Measurements from ENCODE around the gene ST6GALNAC2.

ST6GALNAC2 gene

DNA sequence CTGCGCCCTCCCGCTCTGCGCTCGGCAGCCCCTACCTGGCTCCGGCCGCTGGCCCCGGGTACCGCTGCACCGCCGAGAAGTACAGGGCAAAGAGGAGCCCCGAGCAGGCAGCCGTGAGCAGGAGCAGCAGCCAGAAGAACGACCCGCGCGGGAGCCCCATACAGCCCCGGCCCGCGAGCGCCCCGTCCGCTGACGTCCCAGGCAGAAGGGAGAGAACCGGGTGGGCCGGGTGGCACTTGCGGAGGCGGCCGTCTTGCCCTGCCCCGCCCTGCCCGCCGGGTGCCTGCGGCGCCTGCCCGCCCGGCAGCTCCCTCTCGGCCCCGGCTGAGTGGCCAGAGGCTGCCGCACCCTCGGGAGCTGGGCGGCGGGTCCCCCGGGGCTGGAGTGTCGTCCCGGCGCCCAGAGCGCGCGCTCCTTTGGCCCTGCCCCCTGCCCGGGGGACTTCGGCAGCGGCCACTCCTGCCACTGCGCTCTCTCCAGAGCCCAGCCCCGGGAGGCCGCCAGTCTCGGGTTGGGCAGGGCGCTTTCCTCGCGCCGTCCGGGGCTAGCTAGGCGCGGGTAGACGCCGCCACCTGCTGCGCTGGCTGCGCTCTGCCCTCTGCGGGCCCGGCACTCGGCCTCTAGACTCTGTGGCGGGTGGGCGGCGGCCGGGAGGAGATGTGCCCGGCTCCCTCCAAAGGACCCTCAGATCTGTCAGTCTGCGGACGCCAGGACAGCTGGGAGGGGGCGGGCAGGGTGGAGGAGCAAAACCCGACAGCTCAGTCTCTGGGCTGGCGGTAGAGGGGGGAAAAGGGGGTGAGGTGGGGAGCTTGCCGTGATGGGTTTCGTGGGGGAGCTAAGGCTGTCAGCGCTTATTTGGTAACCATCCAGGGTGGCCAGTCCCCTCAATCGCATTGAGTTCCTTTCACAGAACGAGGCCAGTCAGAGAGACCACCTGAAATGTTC, at the start of gene ST6GALNAC2:
Gene ST6GALNAC2 (minus strand): TSS at position 212 of the 945 bp plus-strand sequence. CDS start 52 bp downstream, at position 160.
- H3K4me3 ChIP-seq (ENCODE audit: low read depth, low read length) = peak within 1 kb of the TSS; percentile 35
- DNase-seq (ENCODE audit: low read depth) = no peak

DNA sequence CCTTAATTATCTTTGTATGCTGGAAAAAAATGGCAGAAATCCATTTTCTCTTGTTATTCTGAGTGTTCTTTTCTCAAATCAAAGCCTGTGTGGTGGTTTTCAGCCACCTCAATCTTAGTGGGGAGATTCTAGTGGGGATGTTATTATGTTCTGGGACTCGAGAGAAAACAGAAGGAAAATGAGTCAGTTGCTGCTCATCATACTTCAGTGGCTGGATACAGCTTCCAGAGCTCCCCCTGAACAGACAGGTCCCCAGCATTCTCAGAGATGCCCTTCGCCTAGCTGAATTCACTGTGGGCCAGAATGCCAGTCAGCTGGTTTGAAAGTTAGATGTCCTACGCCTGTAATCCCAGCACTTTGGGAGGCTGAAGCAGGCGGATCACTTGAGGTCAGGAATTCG, 49.4 kb upstream of the ST6GALNAC2 start:
- H3K4me3 ChIP-seq (ENCODE audit: low read depth, low read length) = no peak overlapping the region
- no peak for DNase-seq (ENCODE audit: low read depth)
- no peak for TF ChIP-seq CTCF (IDR thresholded peaks at IDR 0.05; ENCODE audit: control insufficient read depth, extremely low read depth, insufficient read depth)

More for the DNA sequence above, at the start of gene ST6GALNAC2:
- peak; percentile 55 for TF ChIP-seq CTCF (IDR thresholded peaks at IDR 0.05; ENCODE audit: control insufficient read depth, extremely low read depth, insufficient read depth)

DNA sequence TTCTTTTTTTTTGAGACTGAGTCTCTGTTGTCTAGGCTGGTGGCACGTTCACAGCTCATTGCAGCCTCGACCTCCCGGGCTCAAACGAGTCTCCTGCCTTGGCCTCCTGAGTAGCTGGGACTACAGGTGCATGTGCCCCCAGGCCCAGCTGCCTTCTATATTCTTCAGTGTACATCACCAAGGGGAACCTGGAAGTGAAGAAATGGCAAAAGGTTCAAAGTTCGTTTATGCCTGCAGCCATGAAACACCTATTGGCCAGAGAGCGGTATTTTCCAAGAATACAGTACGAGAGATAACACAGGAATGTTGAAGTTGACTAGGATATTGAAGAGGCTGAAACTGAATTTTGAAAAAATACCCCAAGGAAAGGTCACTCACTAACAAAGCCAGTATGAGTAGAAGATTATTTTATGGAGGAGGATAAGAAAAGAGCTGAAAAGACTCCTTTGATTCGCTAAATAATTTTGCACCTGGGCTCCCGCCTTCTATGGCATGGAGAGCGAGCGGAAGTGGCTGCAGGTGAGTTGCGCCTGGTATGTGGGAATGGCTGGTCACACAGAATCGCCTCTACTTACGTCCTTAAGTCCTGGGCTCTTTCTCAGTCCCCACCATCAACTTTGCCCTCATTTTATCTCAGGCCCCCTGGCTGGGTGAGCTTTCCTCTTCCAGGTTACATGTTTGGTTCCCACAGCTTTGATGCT, 48.1 kb upstream of the ST6GALNAC2 start:
- no peak for TF ChIP-seq CTCF (IDR thresholded peaks at IDR 0.05; ENCODE audit: control insufficient read depth, extremely low read depth, insufficient read depth)
- DNase-seq (ENCODE audit: low read depth) = no peak
- no peak overlapping the region for H3K4me3 ChIP-seq (ENCODE audit: low read depth, low read length)

DNA sequence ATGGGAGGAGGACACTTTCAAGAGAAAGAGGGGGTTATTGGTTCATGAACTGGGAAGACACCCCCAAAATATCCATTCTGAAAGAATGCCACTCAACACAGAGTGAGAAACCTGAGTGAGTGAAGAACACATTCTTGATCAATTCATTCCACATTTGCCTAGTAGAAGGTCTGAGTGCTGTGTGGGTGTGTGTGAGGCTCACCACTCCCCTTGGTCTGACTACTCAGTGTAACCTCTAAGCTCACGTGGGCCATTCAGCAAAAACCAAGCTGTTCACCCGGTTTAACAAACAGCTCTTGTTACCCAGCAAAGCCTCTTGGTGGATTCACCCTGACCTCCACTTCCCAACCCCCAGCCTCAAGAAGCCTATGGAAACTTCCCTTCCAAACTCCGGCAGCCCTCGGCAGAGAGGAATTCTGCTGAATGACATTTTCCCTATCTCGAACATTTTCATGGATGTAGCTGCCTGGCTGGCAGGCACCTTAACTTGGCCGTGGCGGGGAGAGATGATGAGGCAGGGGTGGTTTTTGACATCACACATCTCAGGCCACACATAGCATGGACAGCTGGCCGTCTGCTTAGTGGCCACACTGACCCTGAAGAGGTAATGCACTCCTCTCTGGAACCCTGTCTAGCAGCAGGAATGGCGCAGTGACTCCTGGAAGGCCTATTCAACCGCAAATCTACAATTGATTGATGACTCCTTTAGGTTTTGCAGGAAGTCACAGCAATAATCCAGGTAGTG, 46.3 kb upstream of the ST6GALNAC2 start:
- no peak overlapping the region for H3K4me3 ChIP-seq (ENCODE audit: low read depth, low read length)
- no peak for TF ChIP-seq CTCF (IDR thresholded peaks at IDR 0.05; ENCODE audit: control insufficient read depth, extremely low read depth, insufficient read depth)
- no peak for DNase-seq (ENCODE audit: low read depth)

GRCh38 chr17:76630151-76630550, 44.5 kb upstream of the ST6GALNAC2 start:
- TF ChIP-seq CTCF (IDR thresholded peaks at IDR 0.05; ENCODE audit: control insufficient read depth, extremely low read depth, insufficient read depth) = no peak
- no peak for DNase-seq (ENCODE audit: low read depth)
- no peak overlapping the region for H3K4me3 ChIP-seq (ENCODE audit: low read depth, low read length)

DNA sequence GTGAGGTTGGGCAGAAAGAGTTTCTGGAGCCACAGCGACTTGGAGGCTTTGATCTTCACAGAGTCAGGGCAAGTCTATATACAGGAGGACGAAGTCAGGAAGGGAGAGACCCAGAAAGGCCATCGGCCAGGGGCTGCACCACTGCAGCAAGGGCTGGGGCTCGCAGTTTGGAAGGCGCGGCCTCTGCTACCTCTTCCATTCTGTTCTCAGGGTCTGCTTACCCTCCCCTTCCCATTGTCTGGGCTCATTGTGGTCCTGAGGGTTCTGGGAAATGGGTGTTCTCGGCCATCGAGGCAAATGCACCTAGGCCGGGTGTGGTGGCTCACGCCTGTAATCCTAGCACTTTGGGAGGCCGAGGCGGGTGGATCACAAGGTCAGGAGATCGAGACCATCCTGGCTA, 41.9 kb upstream of the ST6GALNAC2 start:
- TF ChIP-seq CTCF (IDR thresholded peaks at IDR 0.05; ENCODE audit: control insufficient read depth, extremely low read depth, insufficient read depth) = no peak
- H3K4me3 ChIP-seq (ENCODE audit: low read depth, low read length) = no peak overlapping the region
- no peak for DNase-seq (ENCODE audit: low read depth)

All from LNCaP clone FGC (cell line).